ENCODE measurements around the gene TMEFF2. TPM values are rescaled to one million over a fixed set of nuclear protein-coding genes. Genes with fewer than 3 reads are reported as not detected.
"Not testable (repeated sequence)": the region's sequence is repeated elsewhere in the genome, so short reads cannot be mapped to it uniquely, and the experiment has no call there.

The TMEFF2 gene
- total and polyA plus RNA-seq, 3 donors from 2014 or later, result 2.2 to 3.0 (median 2.7) TPM

DNA sequence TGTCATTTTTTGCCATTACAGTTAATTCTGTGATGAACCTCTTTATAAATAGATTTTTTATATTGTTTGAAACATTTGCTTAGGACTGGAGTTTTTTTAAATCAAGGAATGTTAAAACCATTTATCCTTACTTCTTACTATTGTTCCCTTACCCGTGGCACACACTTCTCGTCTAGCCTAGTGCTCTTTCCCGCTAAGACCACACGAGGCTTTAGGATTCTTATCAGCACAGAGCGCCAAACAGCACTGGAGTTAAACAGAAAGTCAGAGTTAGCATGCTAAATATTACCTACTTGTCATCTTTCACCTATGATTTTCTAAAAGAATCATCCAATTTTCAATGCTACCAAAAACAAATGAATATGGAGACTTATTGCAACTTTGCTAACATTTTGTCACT is 112.6 kb downstream of the TMEFF2 start:
- no peak for DNase-seq
- Histone ChIP-seq H3K4me3 (no peak overlapping the region), H3K27me3 (no peaks in the 10 kb centered on the region), H3K4me1 (no peaks in the 10 kb centered on the region), H3K9me3 (no peaks in the 10 kb centered on the region), H3K27ac (no peak overlapping the region), H3K36me3 (ENCODE audit: low read depth, missing control alignments) (no peaks in the 10 kb centered on the region)
- TF ChIP-seq, protein P1, sequence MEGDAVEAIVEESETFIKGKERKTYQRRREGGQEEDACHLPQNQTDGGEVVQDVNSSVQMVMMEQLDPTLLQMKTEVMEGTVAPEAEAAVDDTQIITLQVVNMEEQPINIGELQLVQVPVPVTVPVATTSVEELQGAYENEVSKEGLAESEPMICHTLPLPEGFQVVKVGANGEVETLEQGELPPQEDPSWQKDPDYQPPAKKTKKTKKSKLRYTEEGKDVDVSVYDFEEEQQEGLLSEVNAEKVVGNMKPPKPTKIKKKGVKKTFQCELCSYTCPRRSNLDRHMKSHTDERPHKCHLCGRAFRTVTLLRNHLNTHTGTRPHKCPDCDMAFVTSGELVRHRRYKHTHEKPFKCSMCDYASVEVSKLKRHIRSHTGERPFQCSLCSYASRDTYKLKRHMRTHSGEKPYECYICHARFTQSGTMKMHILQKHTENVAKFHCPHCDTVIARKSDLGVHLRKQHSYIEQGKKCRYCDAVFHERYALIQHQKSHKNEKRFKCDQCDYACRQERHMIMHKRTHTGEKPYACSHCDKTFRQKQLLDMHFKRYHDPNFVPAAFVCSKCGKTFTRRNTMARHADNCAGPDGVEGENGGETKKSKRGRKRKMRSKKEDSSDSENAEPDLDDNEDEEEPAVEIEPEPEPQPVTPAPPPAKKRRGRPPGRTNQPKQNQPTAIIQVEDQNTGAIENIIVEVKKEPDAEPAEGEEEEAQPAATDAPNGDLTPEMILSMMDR (IDR thresholded peaks at IDR 0.05), result no peak
- intact Hi-C loops (cut with DNase I; ENCODE audit: low total_unique reads), result no loop called here
- 79 to 95% methylated on average over 5 of the region's 5 CpGs for WGBS, 2 donors

- H3K27me3 ChIP-seq; intact Hi-C loops (cut with DNase I; ENCODE audit: low total_unique reads); DNase-seq; H3K4me3 ChIP-seq; H3K27ac ChIP-seq; H3K4me1 ChIP-seq; H3K9me3 ChIP-seq; H3K36me3 ChIP-seq (ENCODE audit: low read depth, missing control alignments): not testable (repeated sequence)
- WGBS, 2 donors, result 89 to 100% methylated on average over 3 of the region's 3 CpGs
These were observed 114.6 kb downstream of the TMEFF2 start for GRCh38 chr2:192080096-192080495.

GRCh38 chr2:192073878-192074277 is 120.9 kb downstream of the TMEFF2 start:
- Histone ChIP-seq H3K27me3 (no peaks in the 10 kb centered on the region), H3K27ac (no peak overlapping the region), H3K36me3 (ENCODE audit: low read depth, missing control alignments) (no peaks in the 10 kb centered on the region), H3K4me1 (no peaks in the 10 kb centered on the region), H3K9me3 (no peaks in the 10 kb centered on the region), H3K4me3 (no peak overlapping the region)
- TF ChIP-seq POLR2A (IDR thresholded peaks at IDR 0.05), result no peak
- TF ChIP-seq, protein P1 (IDR thresholded peaks at IDR 0.05), result no peak
- intact Hi-C loops (cut with DNase I; ENCODE audit: low total_unique reads), result no loop called here
- no peak for DNase-seq

GRCh38 chr2:192072778-192073177 is 122.0 kb downstream of the TMEFF2 start:
- no peak overlapping the region for H3K4me3 ChIP-seq
- no peaks in the 10 kb centered on the region for H3K9me3 ChIP-seq
- H3K27ac ChIP-seq, result no peak overlapping the region
- DNase-seq, result no peak
- no peaks in the 10 kb centered on the region for H3K27me3 ChIP-seq
- H3K36me3 ChIP-seq (ENCODE audit: low read depth, missing control alignments), result no peaks in the 10 kb centered on the region
- H3K4me1 ChIP-seq, result no peaks in the 10 kb centered on the region
- intact Hi-C loops (cut with DNase I; ENCODE audit: low total_unique reads), result no loop called here
- 67 to 69% methylated on average over 1 of the region's 1 CpG for WGBS, 2 donors
- TF ChIP-seq POLR2A (IDR thresholded peaks at IDR 0.05), result no peak
- TF ChIP-seq, protein P1 (IDR thresholded peaks at IDR 0.05), result no peak

- DNase-seq, result no peak
- H3K27ac ChIP-seq, result no peak overlapping the region
- TF ChIP-seq POLR2A (IDR thresholded peaks at IDR 0.05), result no peak
- TF ChIP-seq, protein P1 (IDR thresholded peaks at IDR 0.05), result no peak
- no peaks in the 10 kb centered on the region for H3K27me3 ChIP-seq
- no peaks in the 10 kb centered on the region for H3K36me3 ChIP-seq (ENCODE audit: low read depth, missing control alignments)
- intact Hi-C loops (cut with DNase I; ENCODE audit: low total_unique reads), result no loop called here
- H3K4me1 ChIP-seq, result no peaks in the 10 kb centered on the region
- H3K9me3 ChIP-seq, result no peaks in the 10 kb centered on the region
- no peak overlapping the region for H3K4me3 ChIP-seq
- WGBS, 2 donors, result 52 to 63% methylated on average over 2 of the region's 2 CpGs
These were observed 122.5 kb downstream of the TMEFF2 start for GRCh38 chr2:192072261-192072660.
